Heart left ventricle (tissue), 13 donors: ENCODE measurements around the gene SRGAP1.

Experiments used
- POLR2A ChIP-seq, 2 donors: fragments of 450-650 bp; IDR thresholded peaks; one replicate each; pipeline ENCODE4 v1.6.1; 2017; ENCODE audit warnings: antibody characterized with exemption in 2 of 2, mild to moderate bottlenecking in 2 of 2, moderate library complexity in 2 of 2
- TF ChIP-seq, protein P1 (sequence below), 12 donors: fragments of 200-600 bp; sonication (generic) in 4 of 12; IDR thresholded peaks; one replicate each; pipeline versions ENCODE4 v1.5.0 to v1.8.0; 2018 to 2022; ENCODE audit warnings: antibody characterized with exemption in 12 of 12, mild to moderate bottlenecking in 5 of 12
- donor health status: ischemic (EF 13 %, LVEDD 7.1; RV severe dilation, severe dysfunction).
- donor health status: DM: no; HTN: yes; CAD: no.
- donor health status: DM: no; HTN: no; CAD: no.
- donor health status: ischemic (EF 25% LVEDD 6.9; RV normal size, moderate dysfunction).
- donor health status: ischemic (EF 25% LVEDD 5.7; RV mildly dilated, moderate dysfunction).
- donor health status: ischemic (EF 35%, LVEDD 5.7; RV mildly dilated, moderate dysfunction).
- donor health status: nonischemic (EF 11% LVEDD 7.7; RV severe dilation, severe dysfunction).
- donor health status: DM: yes; HTN: yes; CAD: no.
- donor health status: PGD.
- donor health status: ischemic (EF 29% LVEDD 5.4; RV normal size, mild dysfunction).
- donor health status: nonischemic (EF 23%, LVEDD 6.1; RV moderate dilation, normal function).

- TF ChIP-seq, protein P1, sequence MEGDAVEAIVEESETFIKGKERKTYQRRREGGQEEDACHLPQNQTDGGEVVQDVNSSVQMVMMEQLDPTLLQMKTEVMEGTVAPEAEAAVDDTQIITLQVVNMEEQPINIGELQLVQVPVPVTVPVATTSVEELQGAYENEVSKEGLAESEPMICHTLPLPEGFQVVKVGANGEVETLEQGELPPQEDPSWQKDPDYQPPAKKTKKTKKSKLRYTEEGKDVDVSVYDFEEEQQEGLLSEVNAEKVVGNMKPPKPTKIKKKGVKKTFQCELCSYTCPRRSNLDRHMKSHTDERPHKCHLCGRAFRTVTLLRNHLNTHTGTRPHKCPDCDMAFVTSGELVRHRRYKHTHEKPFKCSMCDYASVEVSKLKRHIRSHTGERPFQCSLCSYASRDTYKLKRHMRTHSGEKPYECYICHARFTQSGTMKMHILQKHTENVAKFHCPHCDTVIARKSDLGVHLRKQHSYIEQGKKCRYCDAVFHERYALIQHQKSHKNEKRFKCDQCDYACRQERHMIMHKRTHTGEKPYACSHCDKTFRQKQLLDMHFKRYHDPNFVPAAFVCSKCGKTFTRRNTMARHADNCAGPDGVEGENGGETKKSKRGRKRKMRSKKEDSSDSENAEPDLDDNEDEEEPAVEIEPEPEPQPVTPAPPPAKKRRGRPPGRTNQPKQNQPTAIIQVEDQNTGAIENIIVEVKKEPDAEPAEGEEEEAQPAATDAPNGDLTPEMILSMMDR (IDR thresholded peaks at IDR 0.05): no peak
- TF ChIP-seq POLR2A (IDR thresholded peaks at IDR 0.05): no peak
Measured at GRCh38 chr12:64154677-64155076, 310.2 kb downstream of the SRGAP1 start.
